ENCODE data around the gene PCBP3. TPM values are rescaled to one million over a fixed set of nuclear protein-coding genes. Genes with fewer than 3 reads are reported as not detected.
"Not testable (repeated sequence)": the region's sequence is repeated elsewhere in the genome, so short reads cannot be mapped to it uniquely, and the experiment has no call there.

PCBP3 gene
- total and polyA plus RNA-seq, 4 donors = 14.3 to 30.0 (median 22.5) TPM

- Histone ChIP-seq H3K27ac (ENCODE audit: low read depth, low read length) (no peak overlapping the region), H3K9me3 (ENCODE audit: control insufficient read depth, insufficient read depth, low read length) (no peaks in the 10 kb centered on the region), H3K4me3 (ENCODE audit: low read depth, low read length) (no peak overlapping the region), H3K4me1 (ENCODE audit: control insufficient read depth, insufficient read depth, low read length) (no peaks in the 10 kb centered on the region), H3K27me3 (ENCODE audit: control insufficient read depth, insufficient read depth, low read length) (no peaks in the 10 kb centered on the region), H3K36me3 (ENCODE audit: control insufficient read depth, insufficient read depth, low read length) (no peaks in the 10 kb centered on the region)
- WGBS (ENCODE audit: insufficient coverage) = no CpG with 5 or more reads among the region's 1 CpG
- no peak for DNase-seq (ENCODE audit: low read depth in 4 of 6, low spot score in 6 of 6)
These were observed 56.4 kb downstream of the PCBP3 start for GRCh38 chr21:45699966-45700365.

GRCh38 chr21:45700461-45700860 lies 56.9 kb downstream of the PCBP3 start:
- no peak for DNase-seq (ENCODE audit: low read depth in 4 of 6, low spot score in 6 of 6)
- H3K36me3 ChIP-seq (ENCODE audit: control insufficient read depth, insufficient read depth, low read length) = no peaks in the 10 kb centered on the region
- no peak overlapping the region for H3K4me3 ChIP-seq (ENCODE audit: low read depth, low read length)
- no peaks in the 10 kb centered on the region for H3K27me3 ChIP-seq (ENCODE audit: control insufficient read depth, insufficient read depth, low read length)
- 96% methylated on average over 4 of the region's 6 CpGs for WGBS (ENCODE audit: insufficient coverage)
- H3K27ac ChIP-seq (ENCODE audit: low read depth, low read length) = no peak overlapping the region
- H3K9me3 ChIP-seq (ENCODE audit: control insufficient read depth, insufficient read depth, low read length) = no peaks in the 10 kb centered on the region
- H3K4me1 ChIP-seq (ENCODE audit: control insufficient read depth, insufficient read depth, low read length) = no peaks in the 10 kb centered on the region

- no peak overlapping the region for H3K4me3 ChIP-seq (ENCODE audit: low read depth, low read length)
- H3K4me1 ChIP-seq (ENCODE audit: control insufficient read depth, insufficient read depth, low read length) = no peaks in the 10 kb centered on the region
- WGBS (ENCODE audit: insufficient coverage) = 88% methylated on average over 13 of the region's 13 CpGs
- no peaks in the 10 kb centered on the region for H3K9me3 ChIP-seq (ENCODE audit: control insufficient read depth, insufficient read depth, low read length)
- H3K27me3 ChIP-seq (ENCODE audit: control insufficient read depth, insufficient read depth, low read length) = no peaks in the 10 kb centered on the region
- no peak overlapping the region for H3K27ac ChIP-seq (ENCODE audit: low read depth, low read length)
- DNase-seq (ENCODE audit: low read depth in 4 of 6, low spot score in 6 of 6) = peak in 1 of 6 donors; percentile 48
- H3K36me3 ChIP-seq (ENCODE audit: control insufficient read depth, insufficient read depth, low read length) = no peaks in the 10 kb centered on the region
These were observed 61.0 kb downstream of the PCBP3 start for GRCh38 chr21:45704311-45705108.

GRCh38 chr21:45706299-45706698 lies 62.8 kb downstream of the PCBP3 start:
- Histone ChIP-seq H3K27me3 (ENCODE audit: control insufficient read depth, insufficient read depth, low read length) (no peaks in the 10 kb centered on the region), H3K27ac (ENCODE audit: low read depth, low read length) (no peak overlapping the region), H3K36me3 (ENCODE audit: control insufficient read depth, insufficient read depth, low read length) (no peaks in the 10 kb centered on the region), H3K4me1 (ENCODE audit: control insufficient read depth, insufficient read depth, low read length) (no peaks in the 10 kb centered on the region), H3K9me3 (ENCODE audit: control insufficient read depth, insufficient read depth, low read length) (no peaks in the 10 kb centered on the region), H3K4me3 (ENCODE audit: low read depth, low read length) (no peak overlapping the region)
- DNase-seq (ENCODE audit: low read depth in 4 of 6, low spot score in 6 of 6) = no peak
- 50% methylated on average over 1 of the region's 1 CpG for WGBS (ENCODE audit: insufficient coverage)

GRCh38 chr21:45709173-45709572 lies 65.6 kb downstream of the PCBP3 start:
- Histone ChIP-seq H3K27me3 (ENCODE audit: control insufficient read depth, insufficient read depth, low read length) (no peaks in the 10 kb centered on the region), H3K4me1 (ENCODE audit: control insufficient read depth, insufficient read depth, low read length) (no peaks in the 10 kb centered on the region), H3K4me3 (ENCODE audit: low read depth, low read length) (no peak overlapping the region), H3K9me3 (ENCODE audit: control insufficient read depth, insufficient read depth, low read length) (no peaks in the 10 kb centered on the region), H3K36me3 (ENCODE audit: control insufficient read depth, insufficient read depth, low read length) (no peaks in the 10 kb centered on the region), H3K27ac (ENCODE audit: low read depth, low read length) (no peak overlapping the region)
- no peak for DNase-seq (ENCODE audit: low read depth in 4 of 6, low spot score in 6 of 6)
- WGBS (ENCODE audit: insufficient coverage) = no CpG with 5 or more reads among the region's 7 CpGs

- Histone ChIP-seq H3K9me3 (ENCODE audit: control insufficient read depth, insufficient read depth, low read length) (no peaks in the 10 kb centered on the region), H3K4me3 (ENCODE audit: low read depth, low read length) (no peak overlapping the region), H3K36me3 (ENCODE audit: control insufficient read depth, insufficient read depth, low read length) (no peaks in the 10 kb centered on the region), H3K27ac (ENCODE audit: low read depth, low read length) (no peak overlapping the region), H3K4me1 (ENCODE audit: control insufficient read depth, insufficient read depth, low read length) (no peaks in the 10 kb centered on the region), H3K27me3 (ENCODE audit: control insufficient read depth, insufficient read depth, low read length) (no peaks in the 10 kb centered on the region)
- DNase-seq (ENCODE audit: low read depth in 4 of 6, low spot score in 6 of 6) = no peak
- 100% methylated on average over 1 of the region's 3 CpGs for WGBS (ENCODE audit: insufficient coverage)
These were observed 66.3 kb downstream of the PCBP3 start for GRCh38 chr21:45709696-45710268.

GRCh38 chr21:45710306-45710705 lies 66.8 kb downstream of the PCBP3 start:
- H3K27ac ChIP-seq (ENCODE audit: low read depth, low read length); DNase-seq (ENCODE audit: low read depth in 4 of 6, low spot score in 6 of 6); H3K27me3 ChIP-seq (ENCODE audit: control insufficient read depth, insufficient read depth, low read length); H3K36me3 ChIP-seq (ENCODE audit: control insufficient read depth, insufficient read depth, low read length); H3K9me3 ChIP-seq (ENCODE audit: control insufficient read depth, insufficient read depth, low read length); H3K4me3 ChIP-seq (ENCODE audit: low read depth, low read length); H3K4me1 ChIP-seq (ENCODE audit: control insufficient read depth, insufficient read depth, low read length): not testable (repeated sequence)
- WGBS (ENCODE audit: insufficient coverage) = no CpG with 5 or more reads among the region's 5 CpGs

- peak in 1 of 6 donors; percentile 49 for DNase-seq (ENCODE audit: low read depth in 4 of 6, low spot score in 6 of 6)
- Histone ChIP-seq H3K4me3 (ENCODE audit: low read depth, low read length) (no peak overlapping the region), H3K27me3 (ENCODE audit: control insufficient read depth, insufficient read depth, low read length) (no peaks in the 10 kb centered on the region), H3K27ac (ENCODE audit: low read depth, low read length) (no peak overlapping the region), H3K4me1 (ENCODE audit: control insufficient read depth, insufficient read depth, low read length) (no peaks in the 10 kb centered on the region), H3K9me3 (ENCODE audit: control insufficient read depth, insufficient read depth, low read length) (no peaks in the 10 kb centered on the region), H3K36me3 (ENCODE audit: control insufficient read depth, insufficient read depth, low read length) (no peaks in the 10 kb centered on the region)
- WGBS (ENCODE audit: insufficient coverage) = 70% methylated on average over 6 of the region's 6 CpGs
These were observed 70.1 kb downstream of the PCBP3 start for GRCh38 chr21:45713613-45714012.

- H3K27me3 ChIP-seq (ENCODE audit: control insufficient read depth, insufficient read depth, low read length) = no peaks in the 10 kb centered on the region
- DNase-seq (ENCODE audit: low read depth in 4 of 6, low spot score in 6 of 6) = no peak
- no peak overlapping the region for H3K4me3 ChIP-seq (ENCODE audit: low read depth, low read length)
- H3K27ac ChIP-seq (ENCODE audit: low read depth, low read length) = no peak overlapping the region
- whole genome bisulfite sequencing (ENCODE audit: insufficient coverage) = no CpG with 5 or more reads among the region's 1 CpG
- no peaks in the 10 kb centered on the region for H3K36me3 ChIP-seq (ENCODE audit: control insufficient read depth, insufficient read depth, low read length)
- H3K9me3 ChIP-seq (ENCODE audit: control insufficient read depth, insufficient read depth, low read length) = no peaks in the 10 kb centered on the region
- no peaks in the 10 kb centered on the region for H3K4me1 ChIP-seq (ENCODE audit: control insufficient read depth, insufficient read depth, low read length)
These were observed 71.9 kb downstream of the PCBP3 start for GRCh38 chr21:45715441-45715840.

- 82% methylated on average over 2 of the region's 5 CpGs for WGBS (ENCODE audit: insufficient coverage)
- Histone ChIP-seq H3K27me3 (ENCODE audit: control insufficient read depth, insufficient read depth, low read length) (no peaks in the 10 kb centered on the region), H3K9me3 (ENCODE audit: control insufficient read depth, insufficient read depth, low read length) (no peaks in the 10 kb centered on the region), H3K4me1 (ENCODE audit: control insufficient read depth, insufficient read depth, low read length) (no peaks in the 10 kb centered on the region), H3K36me3 (ENCODE audit: control insufficient read depth, insufficient read depth, low read length) (no peaks in the 10 kb centered on the region), H3K27ac (ENCODE audit: low read depth, low read length) (no peak overlapping the region), H3K4me3 (ENCODE audit: low read depth, low read length) (no peak overlapping the region)
- DNase-seq (ENCODE audit: low read depth in 4 of 6, low spot score in 6 of 6) = peak in 1 of 6 donors; percentile 21
These were observed 74.9 kb downstream of the PCBP3 start for GRCh38 chr21:45718413-45718812.

All from spinal cord (tissue), 10 donors.